Forelimb muscle (tissue), 1 donor: ENCODE measurements around the gene DNAH7. TPM values are rescaled to one million over a fixed set of nuclear protein-coding genes. Genes with fewer than 3 reads are reported as not detected.

Source experiments
- DNase-seq: peaks from one replicate; pipeline ENCODE4 v3.0.0-alpha.2; 2013; ENCODE audit warnings: low read depth
- polyA plus RNA-seq: library from polyadenylated mRNA; unstranded; fragments of 120-200 nt; gene quantifications from one replicate; pipeline ENCODE4 v1.2.1, GENCODE V29; 2013; ENCODE audit not compliant: insufficient read length

Gene DNAH7
- polyA plus RNA-seq, 1 donor = 0.15 TPM

GRCh38 chr2:195864316-195864715 lies 204.3 kb downstream of the DNAH7 start:
- no peak for DNase-seq

GRCh38 chr2:195863564-195863963 lies 205.1 kb downstream of the DNAH7 start:
- no peak for DNase-seq

GRCh38 chr2:195863121-195863520 lies 205.5 kb downstream of the DNAH7 start:
- DNase-seq = no peak

- no peak for DNase-seq
Observed at GRCh38 chr2:195861821-195862220, 206.8 kb downstream of the DNAH7 start.

GRCh38 chr2:195859513-195859912 lies 209.1 kb downstream of the DNAH7 start:
- DNase-seq = no peak

- DNase-seq = no peak
Observed at GRCh38 chr2:195857132-195857531, 211.5 kb downstream of the DNAH7 start.

GRCh38 chr2:195850764-195851163 lies 217.9 kb downstream of the DNAH7 start:
- no peak for DNase-seq

- no peak for DNase-seq
Observed at GRCh38 chr2:195848119-195848899, 220.3 kb downstream of the DNAH7 start.

- no peak for DNase-seq
Observed at GRCh38 chr2:195842932-195843331, 225.7 kb downstream of the DNAH7 start.

- DNase-seq = no peak
Observed at GRCh38 chr2:195838002-195838401, 230.6 kb downstream of the DNAH7 start.

- no peak for DNase-seq
Observed at GRCh38 chr2:195836002-195836401, 232.6 kb downstream of the DNAH7 start.

- DNase-seq = no peak
Observed at GRCh38 chr2:195834836-195835235, 233.8 kb downstream of the DNAH7 start.

- DNase-seq = no peak
Observed at GRCh38 chr2:195830968-195831950, 237.4 kb downstream of the DNAH7 start.

- DNase-seq = no peak
Observed at GRCh38 chr2:195824478-195824877, 244.2 kb downstream of the DNAH7 start.

GRCh38 chr2:195823206-195823605 lies 245.4 kb downstream of the DNAH7 start:
- DNase-seq = no peak

GRCh38 chr2:195821566-195821932 lies 247.1 kb downstream of the DNAH7 start:
- DNase-seq = no peak

- no peak for DNase-seq
Observed at GRCh38 chr2:195820867-195821565, 247.6 kb downstream of the DNAH7 start.

- DNase-seq = no peak
Observed at GRCh38 chr2:195820373-195820772, 248.3 kb downstream of the DNAH7 start.

- DNase-seq = no peak
Observed at GRCh38 chr2:195819276-195819675, 249.4 kb downstream of the DNAH7 start.

- DNase-seq = no peak
Observed at GRCh38 chr2:195818526-195818925, 250.1 kb downstream of the DNAH7 start.

- no peak for DNase-seq
Observed at GRCh38 chr2:195818106-195818505, 250.5 kb downstream of the DNAH7 start.

GRCh38 chr2:195815083-195815482 lies 253.6 kb downstream of the DNAH7 start:
- DNase-seq = no peak
